ENCODE results near the gene SNX33. TPM values are rescaled to one million over a fixed set of nuclear protein-coding genes. Genes with fewer than 3 reads are reported as not detected.

Gene SNX33
- total RNA-seq, 1 experiment from 2014 or later, result 8.3 TPM

- Histone ChIP-seq H4K20me1 (ENCODE audit: insufficient read depth) (no peaks in the 10 kb centered on the region), H2AFZ (ENCODE audit: low read depth, low read length, poor library complexity, severe bottlenecking) (no peak overlapping the region), H3K36me3 (ENCODE audit: control insufficient read depth in 1 of 2, insufficient read depth in 2 of 2, low read length in 2 of 2) (no peaks in the 10 kb centered on the region), H3K9ac (ENCODE audit: low read length) (no peak overlapping the region), H3K4me3 (replicated peaks in 1 of 2; ENCODE audit: low read depth in 1 of 2, low read length in 2 of 2) (no peak overlapping the region), H3K27ac (ENCODE audit: low read depth, low read length) (no peak overlapping the region), H3K9me3 (ENCODE audit: control insufficient read depth in 1 of 2, insufficient read depth in 1 of 2, low read depth in 1 of 2, low read length in 2 of 2) (no peaks in the 10 kb centered on the region), H3K4me1 (ENCODE audit: control insufficient read depth in 1 of 2, insufficient read depth in 2 of 2, low read length in 2 of 2) (no peaks in the 10 kb centered on the region; a peak in 1 of 4 replicates), H3K27me3 (ENCODE audit: insufficient read depth, low read length) (no peaks in the 10 kb centered on the region), H3K79me2 (ENCODE audit: insufficient read depth, low read length) (no peaks in the 10 kb centered on the region), H3K9me2 (ENCODE audit: insufficient read depth) (no peaks in the 10 kb centered on the region), H3K4me2 (ENCODE audit: low read length) (no peak overlapping the region)
- no peak for ATAC-seq
- no TSS peak for BruUV-seq (replicated peaks)
- intact Hi-C loops (cut with micrococcal nuclease), result no loop called here
- TF ChIP-seq MAX (IDR thresholded peaks at IDR 0.05) (no peak), CTCF (IDR thresholded peaks at IDR 0.05 in 2 of 3, conservative IDR thresholded peaks at IDR 0.05 in 1 of 3; ENCODE audit: borderline replicate concordance in 1 of 3, insufficient read depth in 1 of 3, low read depth in 2 of 3, low read length in 2 of 3) (no peak)
- CTCF ChIA-PET, result no interaction called here
- RAD21 ChIA-PET (ENCODE audit: low non-redundant PET in 1 of 2, low total read pairs in 2 of 2, uncharacterized antibody in 2 of 2, unreplicated experiment in 2 of 2), result no interaction called here
- DNase-seq (ENCODE audit: low read depth, low spot score), result no peak
- POLR2A ChIA-PET, result no interaction called here
Observed at GRCh38 chr15:75687486-75688277, 40.0 kb downstream of the SNX33 start.

- ChIA-PET RAD21 (ENCODE audit: low non-redundant PET in 1 of 2, low total read pairs in 2 of 2, uncharacterized antibody in 2 of 2, unreplicated experiment in 2 of 2) (no interaction called here), CTCF (no interaction called here), POLR2A (no interaction called here)
- ATAC-seq, result no peak
- intact Hi-C loops (cut with micrococcal nuclease), result no loop called here
- H3K4me2 ChIP-seq (ENCODE audit: low read length), result no peak overlapping the region
- no peak overlapping the region for H2AFZ ChIP-seq (ENCODE audit: low read depth, low read length, poor library complexity, severe bottlenecking)
- no peaks in the 10 kb centered on the region for H3K36me3 ChIP-seq (ENCODE audit: control insufficient read depth in 1 of 2, insufficient read depth in 2 of 2, low read length in 2 of 2)
- H3K4me1 ChIP-seq (ENCODE audit: control insufficient read depth in 1 of 2, insufficient read depth in 2 of 2, low read length in 2 of 2), result no peaks in the 10 kb centered on the region; a peak in 1 of 4 replicates
- no TSS peak for BruUV-seq (replicated peaks)
- H3K27ac ChIP-seq (ENCODE audit: low read depth, low read length), result no peak overlapping the region
- H4K20me1 ChIP-seq (ENCODE audit: insufficient read depth), result no peaks in the 10 kb centered on the region
- TF ChIP-seq EGR1 (IDR thresholded peaks at IDR 0.05; ENCODE audit: low read depth) (no peak), CBX3 (IDR thresholded peaks at IDR 0.05; ENCODE audit: low read depth) (no peak), YY1 (IDR thresholded peaks at IDR 0.05; ENCODE audit: extremely low read depth, insufficient replicate concordance, low read depth, low read length) (no peak), SIN3A (IDR thresholded peaks at IDR 0.05; ENCODE audit: low read depth) (no peak), MAX (IDR thresholded peaks at IDR 0.05) (no peak), FOSL1 (IDR thresholded peaks at IDR 0.05; ENCODE audit: low read depth) (no peak), POLR2AphosphoS5 (IDR thresholded peaks at IDR 0.05; ENCODE audit: low read depth, low read length) (no peak), JUND (IDR thresholded peaks at IDR 0.05) (no peak), RAD21 (IDR thresholded peaks at IDR 0.05; ENCODE audit: low read depth) (no peak), CTCF (IDR thresholded peaks at IDR 0.05 in 2 of 3, conservative IDR thresholded peaks at IDR 0.05 in 1 of 3; ENCODE audit: borderline replicate concordance in 1 of 3, insufficient read depth in 1 of 3, low read depth in 2 of 3, low read length in 2 of 3) (no peak), SRF (IDR thresholded peaks at IDR 0.05; ENCODE audit: low read depth) (no peak), ELF1 (IDR thresholded peaks at IDR 0.05; ENCODE audit: borderline replicate concordance, low read depth) (no peak)
- no peaks in the 10 kb centered on the region for H3K9me2 ChIP-seq (ENCODE audit: insufficient read depth)
- no peak overlapping the region for H3K9ac ChIP-seq (ENCODE audit: low read length)
- no peaks in the 10 kb centered on the region for H3K79me2 ChIP-seq (ENCODE audit: insufficient read depth, low read length)
- no peak for DNase-seq (ENCODE audit: low read depth, low spot score)
- no peaks in the 10 kb centered on the region for H3K27me3 ChIP-seq (ENCODE audit: insufficient read depth, low read length)
- H3K4me3 ChIP-seq (replicated peaks in 1 of 2; ENCODE audit: low read depth in 1 of 2, low read length in 2 of 2), result no peak overlapping the region
- H3K9me3 ChIP-seq (ENCODE audit: control insufficient read depth in 1 of 2, insufficient read depth in 1 of 2, low read depth in 1 of 2, low read length in 2 of 2), result no peaks in the 10 kb centered on the region
Observed at GRCh38 chr15:75688278-75688557, 40.5 kb downstream of the SNX33 start.
